T47D (cell line): Measurements from ENCODE around the gene TIRAP.

Experiments
- DNase-seq, 2 experiments: peaks; one replicate each; pipeline versions ENCODE4 v3.0.0 to v3.0.0-alpha.2; 2011 to 2012; ENCODE audit warnings: low read depth in 1 of 2, low spot score in 1 of 2
- JUND ChIP-seq: IDR thresholded peaks from 2 replicates; pipeline ENCODE4 v1.6.1; 2012; ENCODE audit warnings: low read depth
- in situ Hi-C: cut with HindIII; loops from 2 replicates; pipeline ENCODE4 v1.10.0; 2016; ENCODE audit warnings: low sequenced_read_pairs, low pct_unique_long_range_greater_than_20kb

Gene TIRAP

GRCh38 chr11:126268361-126268707, 14.6 kb upstream of the TIRAP start:
- TF ChIP-seq JUND = no peak
- DNase-seq = peak in 1 of 2 experiments; percentile 45
- in situ Hi-C loops = no loop called here

GRCh38 chr11:126268708-126269579, 13.9 kb upstream of the TIRAP start, which contains the start of the genes FOXRED1 and SRPRA:
Gene FOXRED1 (plus strand): TSS chr11:126269154. CDS start chr11:126269207, 53 bp downstream.
Gene SRPRA (minus strand): TSS chr11:126268895. CDS start chr11:126268804, 91 bp downstream.
- in situ Hi-C loops = no loop called here
- no peak for TF ChIP-seq JUND
- peak; percentile 100 for DNase-seq

- no peak for TF ChIP-seq JUND
- DNase-seq = no peak
- in situ Hi-C loops = no loop called here
Measured at GRCh38 chr11:126277322-126277721, 5.6 kb upstream of the TIRAP start.

- in situ Hi-C loops = no loop called here
- no peak for DNase-seq
- no peak for TF ChIP-seq JUND
Measured at GRCh38 chr11:126277780-126278179, 5.1 kb upstream of the TIRAP start.

GRCh38 chr11:126279191-126279590, 3.7 kb upstream of the TIRAP start:
- DNase-seq = no peak
- in situ Hi-C loops = no loop called here
- TF ChIP-seq JUND = no peak

GRCh38 chr11:126280595-126280994, 2.3 kb upstream of the TIRAP start:
- TF ChIP-seq JUND = no peak
- no peak for DNase-seq
- in situ Hi-C loops = no loop called here

GRCh38 chr11:126281245-126281644, 1.6 kb upstream of the TIRAP start:
- no peak for TF ChIP-seq JUND
- no peak for DNase-seq
- in situ Hi-C loops = no loop called here

GRCh38 chr11:126281666-126282175, 1.2 kb upstream of the TIRAP start:
- DNase-seq = no peak
- no peak for TF ChIP-seq JUND
- in situ Hi-C loops = no loop called here

GRCh38 chr11:126282361-126282735, 545 bp upstream of the TIRAP start:
- in situ Hi-C loops = no loop called here
- DNase-seq = peak; percentile 43 to 45
- no peak for TF ChIP-seq JUND

- no peak for TF ChIP-seq JUND
- DNase-seq = peak in 1 of 2 experiments; percentile 60
- in situ Hi-C loops = no loop called here
Measured at GRCh38 chr11:126284829-126285228, 1.9 kb downstream of the TIRAP start.

GRCh38 chr11:126288237-126288636, 5.3 kb downstream of the TIRAP start:
- in situ Hi-C loops = no loop called here
- DNase-seq = no peak
- TF ChIP-seq JUND = no peak

- TF ChIP-seq JUND = no peak
- no peak for DNase-seq
- in situ Hi-C loops = no loop called here
Measured at GRCh38 chr11:126290887-126291286, 8.0 kb downstream of the TIRAP start.

- in situ Hi-C loops = no loop called here
- no peak for DNase-seq
- TF ChIP-seq JUND = no peak
Measured at GRCh38 chr11:126293726-126294125, 10.8 kb downstream of the TIRAP start.
